ENCODE data around the gene NUP214.

Gene NUP214

DNA sequence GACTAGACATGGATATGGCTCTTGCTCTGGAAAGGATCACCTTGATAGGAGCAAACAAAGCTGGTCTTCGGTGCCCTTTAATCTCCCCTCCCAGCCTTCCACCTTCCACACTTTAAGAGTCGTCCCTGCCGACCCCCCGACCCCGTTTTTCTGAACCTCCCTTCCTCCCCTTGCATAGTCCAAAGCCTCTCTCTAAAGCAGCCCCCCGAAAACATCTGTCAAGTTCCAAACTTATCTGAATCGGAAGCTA lies 423 bp upstream of the NUP214 start:
- no peak overlapping the region for H2AK5ac ChIP-seq (ENCODE audit: low read length)
- H2BK15ac ChIP-seq (replicated peaks; ENCODE audit: low read depth) = no peak overlapping the region
- H3K18ac ChIP-seq (ENCODE audit: low read length) = peak overlapping the region; percentile 43
- H3K4me2 ChIP-seq (ENCODE audit: low read length) = peak overlapping the region; percentile 12
- H2BK120ac ChIP-seq (ENCODE audit: low read depth, low read length) = no peak overlapping the region
- peak overlapping the region; percentile 89 for H3K4ac ChIP-seq (ENCODE audit: low read depth, low read length)
- peak overlapping the region; percentile 45 for H3K27ac ChIP-seq (ENCODE audit: low read depth, low read length)
- peaks cover 2% of the 10 kb centered on the region for H3K27me3 ChIP-seq (ENCODE audit: insufficient read depth, low read length, poor library complexity)
- no peak overlapping the region for H2BK5ac ChIP-seq (ENCODE audit: low read length)
- H3K79me1 ChIP-seq (ENCODE audit: low read length) = peaks cover 13% of the 10 kb centered on the region
- no CpG with 5 or more reads among the region's 7 CpGs for WGBS (ENCODE audit: extremely low coverage, insufficient coverage, low lambda C conversion rate)
- peak overlapping the region; percentile 10 for H3K4me3 ChIP-seq (ENCODE audit: low read length)
- H3K79me2 ChIP-seq (ENCODE audit: control insufficient read depth, insufficient read depth, low read length) = peaks cover 13% of the 10 kb centered on the region
- no peak overlapping the region for H3K23ac ChIP-seq (ENCODE audit: low read length)
- H4K5ac ChIP-seq (ENCODE audit: low read length) = peak overlapping the region; percentile 26
- H3K4me1 ChIP-seq (ENCODE audit: control insufficient read depth, low read depth, low read length) = no peaks in the 10 kb centered on the region
- peak overlapping the region; percentile 78 for H3K56ac ChIP-seq (ENCODE audit: low read length)
- H3K36me3 ChIP-seq (ENCODE audit: control insufficient read depth, insufficient read depth, low read length) = peaks cover 12% of the 10 kb centered on the region
- H3K9ac ChIP-seq (ENCODE audit: low read length) = peak overlapping the region; percentile 72
- H4K8ac ChIP-seq (ENCODE audit: low read depth, low read length) = peak overlapping the region; percentile 58
- no peak for DNase-seq

DNA sequence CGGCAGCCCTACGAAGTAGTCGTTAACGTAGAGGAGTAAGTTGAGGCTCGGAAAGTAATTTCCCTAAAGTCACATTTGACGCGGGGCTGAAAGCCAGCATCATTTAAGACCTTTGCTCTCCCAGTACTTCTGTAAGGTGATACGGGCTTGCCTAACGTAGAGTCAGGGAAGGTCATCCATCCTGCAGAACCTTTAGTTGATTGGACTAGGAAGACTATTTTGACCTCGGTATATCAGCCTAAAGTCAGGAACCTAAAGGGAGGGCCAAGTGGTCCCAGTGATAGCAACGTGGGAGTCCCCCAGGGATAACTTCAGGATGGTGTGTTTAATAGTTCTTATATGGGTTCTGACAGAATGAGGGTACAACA lies 657 bp downstream of the NUP214 start:
- no CpG with 5 or more reads among the region's 11 CpGs for WGBS (ENCODE audit: extremely low coverage, insufficient coverage, low lambda C conversion rate)
- peaks cover 13% of the 10 kb centered on the region for H3K36me3 ChIP-seq (ENCODE audit: control insufficient read depth, insufficient read depth, low read length)
- H3K4me1 ChIP-seq (ENCODE audit: control insufficient read depth, low read depth, low read length) = no peaks in the 10 kb centered on the region
- H3K4ac ChIP-seq (ENCODE audit: low read depth, low read length) = no peak overlapping the region
- no peak overlapping the region for H2BK120ac ChIP-seq (ENCODE audit: low read depth, low read length)
- peak overlapping the region; percentile 68 for H3K4me2 ChIP-seq (ENCODE audit: low read length)
- H3K79me1 ChIP-seq (ENCODE audit: low read length) = peaks cover 13% of the 10 kb centered on the region
- H3K23ac ChIP-seq (ENCODE audit: low read length) = peak overlapping the region; percentile 6
- no peak overlapping the region for H4K5ac ChIP-seq (ENCODE audit: low read length)
- peaks cover 13% of the 10 kb centered on the region for H3K79me2 ChIP-seq (ENCODE audit: control insufficient read depth, insufficient read depth, low read length)
- H3K18ac ChIP-seq (ENCODE audit: low read length) = no peak overlapping the region
- no peak overlapping the region for H2BK15ac ChIP-seq (replicated peaks; ENCODE audit: low read depth)
- H3K9ac ChIP-seq (ENCODE audit: low read length) = peak overlapping the region; percentile 86
- H3K4me3 ChIP-seq (ENCODE audit: low read length) = peak overlapping the region; percentile 82
- H3K27me3 ChIP-seq (ENCODE audit: insufficient read depth, low read length, poor library complexity) = peaks cover 2% of the 10 kb centered on the region
- H4K8ac ChIP-seq (ENCODE audit: low read depth, low read length) = no peak overlapping the region
- H3K56ac ChIP-seq (ENCODE audit: low read length) = peak overlapping the region; percentile 98
- no peak overlapping the region for H2BK5ac ChIP-seq (ENCODE audit: low read length)
- no peak for DNase-seq
- no peak overlapping the region for H3K27ac ChIP-seq (ENCODE audit: low read depth, low read length)
- peak overlapping the region; percentile 78 for H2AK5ac ChIP-seq (ENCODE audit: low read length)

DNA sequence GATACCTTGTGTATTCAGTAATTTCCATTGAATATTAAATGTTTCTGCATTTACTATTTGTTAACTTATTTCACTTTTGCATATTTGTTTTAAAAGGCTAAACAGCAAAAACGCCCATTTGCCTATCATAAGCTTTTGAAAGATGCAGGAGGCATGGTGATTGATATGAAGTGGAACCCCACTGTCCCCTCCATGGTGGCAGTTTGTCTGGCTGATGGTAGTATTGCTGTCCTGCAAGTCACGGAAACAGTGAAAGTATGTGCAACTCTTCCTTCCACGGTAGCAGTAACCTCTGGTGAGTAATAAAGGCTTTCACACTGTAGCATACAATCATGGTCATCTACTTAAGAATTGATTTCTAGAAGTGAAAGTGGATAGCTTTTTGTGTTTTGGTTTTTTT lies 3.8 kb downstream of the NUP214 start:
- Histone ChIP-seq H3K4me1 (ENCODE audit: control insufficient read depth, low read depth, low read length) (no peaks in the 10 kb centered on the region), H4K5ac (ENCODE audit: low read length) (no peak overlapping the region), H3K4me2 (ENCODE audit: low read length) (no peak overlapping the region), H3K4ac (ENCODE audit: low read depth, low read length) (no peak overlapping the region), H3K27ac (ENCODE audit: low read depth, low read length) (no peak overlapping the region), H2AK5ac (ENCODE audit: low read length) (no peak overlapping the region), H3K4me3 (ENCODE audit: low read length) (no peak overlapping the region), H3K36me3 (ENCODE audit: control insufficient read depth, insufficient read depth, low read length) (peaks cover 14% of the 10 kb centered on the region), H3K79me2 (ENCODE audit: control insufficient read depth, insufficient read depth, low read length) (peaks cover 13% of the 10 kb centered on the region), H3K27me3 (ENCODE audit: insufficient read depth, low read length, poor library complexity) (peaks cover 2% of the 10 kb centered on the region), H4K8ac (ENCODE audit: low read depth, low read length) (no peak overlapping the region), H3K56ac (ENCODE audit: low read length) (no peak overlapping the region), H2BK15ac (replicated peaks; ENCODE audit: low read depth) (no peak overlapping the region), H3K18ac (ENCODE audit: low read length) (no peak overlapping the region), H2BK5ac (ENCODE audit: low read length) (no peak overlapping the region), H3K23ac (ENCODE audit: low read length) (no peak overlapping the region), H3K9ac (ENCODE audit: low read length) (no peak overlapping the region), H2BK120ac (ENCODE audit: low read depth, low read length) (no peak overlapping the region), H3K79me1 (ENCODE audit: low read length) (peaks cover 15% of the 10 kb centered on the region)
- WGBS (ENCODE audit: extremely low coverage, insufficient coverage, low lambda C conversion rate) = no CpG with 5 or more reads among the region's 3 CpGs
- no peak for DNase-seq

DNA sequence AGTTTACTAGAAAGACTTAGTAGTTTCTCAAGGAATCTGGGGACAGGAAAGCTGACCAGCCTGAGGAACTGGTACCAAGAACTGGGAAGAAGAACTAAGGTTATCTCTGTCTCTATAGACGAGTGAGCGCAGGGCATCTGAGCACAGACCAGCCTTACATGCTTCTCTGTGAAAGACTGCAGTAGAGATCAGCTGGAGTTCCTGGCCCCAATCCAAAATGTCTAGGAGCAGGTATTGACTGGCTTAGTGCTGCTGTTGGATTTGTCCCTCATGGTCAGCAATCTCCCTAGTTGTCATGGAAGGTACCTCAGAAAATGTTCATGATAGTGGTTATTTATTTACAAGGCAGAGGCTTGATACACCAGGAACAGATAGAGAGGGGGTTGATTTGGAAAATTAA lies 13.3 kb downstream of the NUP214 start:
- no peak overlapping the region for H3K4ac ChIP-seq (ENCODE audit: low read depth, low read length)
- H2BK15ac ChIP-seq (replicated peaks; ENCODE audit: low read depth) = no peak overlapping the region
- WGBS (ENCODE audit: extremely low coverage, insufficient coverage, low lambda C conversion rate) = no CpG with 5 or more reads among the region's 2 CpGs
- no peaks in the 10 kb centered on the region for H3K27me3 ChIP-seq (ENCODE audit: insufficient read depth, low read length, poor library complexity)
- no peak overlapping the region for H3K23ac ChIP-seq (ENCODE audit: low read length)
- H3K79me1 ChIP-seq (ENCODE audit: low read length) = no peaks in the 10 kb centered on the region
- no peak overlapping the region for H3K4me3 ChIP-seq (ENCODE audit: low read length)
- H2BK5ac ChIP-seq (ENCODE audit: low read length) = no peak overlapping the region
- H3K18ac ChIP-seq (ENCODE audit: low read length) = no peak overlapping the region
- H2AK5ac ChIP-seq (ENCODE audit: low read length) = no peak overlapping the region
- H3K79me2 ChIP-seq (ENCODE audit: control insufficient read depth, insufficient read depth, low read length) = no peaks in the 10 kb centered on the region
- peaks cover 18% of the 10 kb centered on the region for H3K36me3 ChIP-seq (ENCODE audit: control insufficient read depth, insufficient read depth, low read length)
- no peak overlapping the region for H4K8ac ChIP-seq (ENCODE audit: low read depth, low read length)
- H3K27ac ChIP-seq (ENCODE audit: low read depth, low read length) = no peak overlapping the region
- no peak for DNase-seq
- H3K4me2 ChIP-seq (ENCODE audit: low read length) = no peak overlapping the region
- no peaks in the 10 kb centered on the region for H3K4me1 ChIP-seq (ENCODE audit: control insufficient read depth, low read depth, low read length)
- H3K56ac ChIP-seq (ENCODE audit: low read length) = no peak overlapping the region
- H2BK120ac ChIP-seq (ENCODE audit: low read depth, low read length) = no peak overlapping the region
- H3K9ac ChIP-seq (ENCODE audit: low read length) = no peak overlapping the region
- H4K5ac ChIP-seq (ENCODE audit: low read length) = no peak overlapping the region

GRCh38 chr9:131140112-131140511 lies 14.7 kb downstream of the NUP214 start:
- Histone ChIP-seq H3K56ac (ENCODE audit: low read length) (no peak overlapping the region), H3K79me2 (ENCODE audit: control insufficient read depth, insufficient read depth, low read length) (no peaks in the 10 kb centered on the region), H3K27ac (ENCODE audit: low read depth, low read length) (no peak overlapping the region), H3K27me3 (ENCODE audit: insufficient read depth, low read length, poor library complexity) (no peaks in the 10 kb centered on the region), H4K8ac (ENCODE audit: low read depth, low read length) (no peak overlapping the region), H2BK5ac (ENCODE audit: low read length) (no peak overlapping the region), H4K5ac (ENCODE audit: low read length) (no peak overlapping the region), H3K9ac (ENCODE audit: low read length) (no peak overlapping the region), H3K79me1 (ENCODE audit: low read length) (no peaks in the 10 kb centered on the region), H3K36me3 (ENCODE audit: control insufficient read depth, insufficient read depth, low read length) (peaks cover 17% of the 10 kb centered on the region), H3K18ac (ENCODE audit: low read length) (no peak overlapping the region), H3K4ac (ENCODE audit: low read depth, low read length) (no peak overlapping the region), H3K23ac (ENCODE audit: low read length) (no peak overlapping the region), H2BK15ac (replicated peaks; ENCODE audit: low read depth) (no peak overlapping the region), H2AK5ac (ENCODE audit: low read length) (no peak overlapping the region), H2BK120ac (ENCODE audit: low read depth, low read length) (no peak overlapping the region), H3K4me1 (ENCODE audit: control insufficient read depth, low read depth, low read length) (no peaks in the 10 kb centered on the region), H3K4me3 (ENCODE audit: low read length) (no peak overlapping the region), H3K4me2 (ENCODE audit: low read length) (no peak overlapping the region)
- WGBS (ENCODE audit: extremely low coverage, insufficient coverage, low lambda C conversion rate) = no CpG with 5 or more reads among the region's 4 CpGs
- no peak for DNase-seq

GRCh38 chr9:131140550-131140949 lies 15.2 kb downstream of the NUP214 start:
- H3K27me3 ChIP-seq (ENCODE audit: insufficient read depth, low read length, poor library complexity) = no peaks in the 10 kb centered on the region
- no peak overlapping the region for H2AK5ac ChIP-seq (ENCODE audit: low read length)
- H3K4me2 ChIP-seq (ENCODE audit: low read length) = no peak overlapping the region
- H3K4me3 ChIP-seq (ENCODE audit: low read length) = no peak overlapping the region
- no peak overlapping the region for H3K56ac ChIP-seq (ENCODE audit: low read length)
- no peaks in the 10 kb centered on the region for H3K79me1 ChIP-seq (ENCODE audit: low read length)
- H3K18ac ChIP-seq (ENCODE audit: low read length) = no peak overlapping the region
- H3K9ac ChIP-seq (ENCODE audit: low read length) = no peak overlapping the region
- no peak for DNase-seq
- no peak overlapping the region for H2BK5ac ChIP-seq (ENCODE audit: low read length)
- no peak overlapping the region for H2BK120ac ChIP-seq (ENCODE audit: low read depth, low read length)
- H2BK15ac ChIP-seq (replicated peaks; ENCODE audit: low read depth) = no peak overlapping the region
- no peak overlapping the region for H3K27ac ChIP-seq (ENCODE audit: low read depth, low read length)
- no peak overlapping the region for H4K5ac ChIP-seq (ENCODE audit: low read length)
- peaks cover 16% of the 10 kb centered on the region for H3K36me3 ChIP-seq (ENCODE audit: control insufficient read depth, insufficient read depth, low read length)
- no peaks in the 10 kb centered on the region for H3K4me1 ChIP-seq (ENCODE audit: control insufficient read depth, low read depth, low read length)
- H3K23ac ChIP-seq (ENCODE audit: low read length) = no peak overlapping the region
- H3K79me2 ChIP-seq (ENCODE audit: control insufficient read depth, insufficient read depth, low read length) = no peaks in the 10 kb centered on the region
- no peak overlapping the region for H4K8ac ChIP-seq (ENCODE audit: low read depth, low read length)
- no peak overlapping the region for H3K4ac ChIP-seq (ENCODE audit: low read depth, low read length)
- no CpG with 5 or more reads among the region's 3 CpGs for WGBS (ENCODE audit: extremely low coverage, insufficient coverage, low lambda C conversion rate)
